HG02588 (cell line): ENCODE results near the gene WDR20.

ENCODE experiments used
- ATAC-seq: cut with Tn5 transposase; IDR thresholded peaks from one replicate; pipeline ENCODE4 v1.9.1; 2021; ENCODE audit warnings: mild to moderate bottlenecking, moderate library complexity; ENCODE audit not compliant: unreplicated experiment

The WDR20 gene

DNA sequence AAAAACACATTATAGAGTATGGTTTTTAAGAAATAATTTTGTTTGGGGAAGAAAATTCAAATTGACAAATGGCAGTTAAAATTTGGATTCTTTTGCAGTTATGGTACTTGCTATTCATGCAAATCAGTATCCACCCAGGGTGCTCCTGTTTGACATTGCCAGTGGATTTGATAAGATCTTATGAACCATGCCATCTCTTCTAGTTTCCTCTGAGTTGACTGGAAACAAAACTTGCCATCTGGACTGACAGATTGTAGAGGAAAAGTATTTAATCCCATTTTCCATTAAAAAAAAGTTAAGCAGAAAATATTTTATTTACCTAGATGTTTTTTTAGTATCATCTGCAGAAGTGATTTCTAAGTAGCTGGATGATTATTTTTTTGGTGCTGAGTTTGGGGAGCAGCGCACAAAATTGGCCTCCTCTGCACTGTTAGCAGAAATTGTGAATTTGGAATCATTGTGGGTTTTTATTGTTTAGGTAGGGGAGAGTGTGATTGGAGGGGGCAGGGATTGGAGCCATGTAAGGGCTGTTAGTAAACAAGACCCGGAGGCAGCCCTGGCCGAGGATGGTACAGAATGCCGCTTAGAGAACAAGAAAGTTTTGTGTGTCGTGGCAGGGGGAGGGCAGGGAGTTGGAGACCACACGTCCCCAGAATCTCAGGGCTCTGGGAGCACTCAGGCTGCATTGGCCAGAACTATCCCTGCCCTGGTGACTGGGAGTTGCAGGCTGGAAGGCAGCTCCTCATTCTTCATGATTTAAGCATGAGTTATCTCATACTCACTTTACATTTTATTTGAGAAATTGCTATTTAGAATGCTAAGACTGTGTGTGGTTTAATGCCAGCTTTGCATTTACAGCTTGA is 56.6 kb downstream of the WDR20 start:
- no peak for ATAC-seq

GRCh38 chr14:102196902-102197230 is 57.2 kb downstream of the WDR20 start:
- no peak for ATAC-seq

DNA sequence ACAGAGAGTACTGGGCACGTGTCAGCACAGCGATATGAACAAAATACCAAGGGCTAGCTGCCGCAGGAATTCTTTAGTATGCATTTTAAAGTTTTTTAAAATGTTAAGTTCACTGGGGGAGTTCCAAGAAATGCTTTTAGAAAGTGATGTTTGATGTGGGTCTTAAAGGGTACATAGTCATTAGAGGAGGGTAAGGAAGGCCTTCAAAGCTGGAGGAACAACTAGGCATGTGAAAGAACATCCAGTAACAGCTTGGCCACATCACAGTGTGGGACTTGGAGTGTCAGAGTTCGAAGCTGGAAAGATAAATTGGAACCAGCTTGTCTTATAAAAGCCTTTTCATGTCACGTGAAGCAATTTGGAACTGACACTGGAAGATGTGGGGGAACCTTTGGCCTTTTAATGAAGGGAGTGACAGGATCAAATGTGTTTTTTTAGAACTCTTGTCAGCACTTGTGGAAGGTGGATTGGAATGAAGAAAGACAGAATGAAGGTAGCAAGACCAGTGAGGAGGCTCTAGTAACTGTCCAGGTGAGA is 57.7 kb downstream of the WDR20 start:
- no peak for ATAC-seq

DNA sequence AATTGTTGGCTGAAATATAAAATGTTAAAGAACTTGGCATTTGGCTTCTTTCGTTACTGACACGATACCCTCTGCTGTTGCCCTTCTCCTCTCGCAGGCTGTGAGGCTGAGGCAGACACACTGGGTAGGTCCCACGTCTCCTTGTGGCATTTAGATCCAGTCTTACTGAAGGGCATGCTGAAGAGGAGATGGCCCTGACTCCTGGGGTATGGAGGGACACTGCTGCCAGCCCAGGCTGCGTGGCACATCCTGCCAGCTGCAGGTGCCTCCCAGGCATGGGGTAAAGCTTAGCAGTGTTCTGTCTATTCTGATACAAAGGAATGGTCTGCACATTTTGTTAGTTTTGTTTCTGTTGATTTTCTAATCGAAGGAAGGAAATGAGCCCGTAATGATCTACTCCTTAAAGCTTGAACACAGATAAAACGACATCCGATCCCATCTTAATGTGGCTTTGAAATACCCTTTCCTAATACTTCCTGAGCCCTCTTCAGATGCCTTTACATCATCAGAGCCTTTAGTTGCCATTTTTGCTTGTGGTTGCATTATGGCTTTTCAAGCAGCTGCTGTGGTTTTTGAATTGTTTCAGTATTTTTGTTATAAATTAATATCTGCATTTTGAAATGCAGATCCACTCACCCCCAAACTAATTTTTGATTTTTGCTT is 61.1 kb downstream of the WDR20 start:
- ATAC-seq = no peak

GRCh38 chr14:102201353-102201738 is 61.6 kb downstream of the WDR20 start:
- ATAC-seq = no peak

DNA sequence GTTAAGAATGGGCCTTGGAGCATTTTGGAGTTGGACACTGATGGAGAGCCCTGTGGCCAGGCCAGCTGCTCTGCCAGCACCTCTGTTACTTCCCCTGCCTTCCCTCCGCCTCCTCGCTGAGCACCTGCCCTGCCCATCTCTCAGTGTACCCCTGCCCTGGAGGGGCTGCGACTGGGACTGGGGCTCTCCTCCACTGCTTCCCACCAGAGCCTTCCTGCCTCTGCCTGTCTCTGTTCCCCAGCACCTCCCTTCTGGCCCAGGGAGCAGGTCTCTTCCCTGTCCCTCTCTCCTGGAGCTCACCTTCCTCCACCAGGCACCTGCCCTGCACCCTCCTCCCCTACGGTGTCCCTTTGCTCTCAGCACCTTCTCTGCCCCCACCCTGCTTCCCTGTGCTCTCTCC is 62.1 kb downstream of the WDR20 start:
- no peak for ATAC-seq

- no peak for ATAC-seq
These were observed 63.2 kb downstream of the WDR20 start for GRCh38 chr14:102202944-102203343.

DNA sequence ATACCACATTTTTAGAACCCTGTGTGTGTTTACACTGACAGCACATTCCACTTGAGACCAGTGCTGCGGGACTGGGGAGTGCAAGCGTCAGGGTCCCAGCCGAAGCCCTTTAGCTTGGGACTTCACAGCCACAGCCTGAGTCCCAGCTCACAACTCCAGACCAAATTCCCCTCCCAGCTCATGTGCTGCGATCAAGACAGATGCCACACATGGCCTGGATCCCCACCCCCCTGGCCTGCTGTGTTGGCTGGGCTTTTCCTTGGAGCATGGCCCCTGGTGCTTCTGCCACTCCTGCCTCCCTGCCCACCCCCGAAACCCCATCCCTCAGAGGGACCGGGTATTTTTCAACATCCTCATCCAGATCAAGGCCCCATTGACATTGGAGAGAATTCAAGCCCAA is 63.7 kb downstream of the WDR20 start:
- ATAC-seq = no peak

GRCh38 chr14:102205560-102205959 is 65.9 kb downstream of the WDR20 start:
- ATAC-seq = no peak

GRCh38 chr14:102206918-102207317 is 67.2 kb downstream of the WDR20 start:
- no peak for ATAC-seq

GRCh38 chr14:102207831-102208365 is 68.2 kb downstream of the WDR20 start:
- no peak for ATAC-seq

GRCh38 chr14:102208741-102209140 is 69.0 kb downstream of the WDR20 start:
- no peak for ATAC-seq

- no peak for ATAC-seq
These were observed 69.7 kb downstream of the WDR20 start for GRCh38 chr14:102209224-102209966.

GRCh38 chr14:102210421-102211042 is 70.8 kb downstream of the WDR20 start:
- ATAC-seq = no peak

DNA sequence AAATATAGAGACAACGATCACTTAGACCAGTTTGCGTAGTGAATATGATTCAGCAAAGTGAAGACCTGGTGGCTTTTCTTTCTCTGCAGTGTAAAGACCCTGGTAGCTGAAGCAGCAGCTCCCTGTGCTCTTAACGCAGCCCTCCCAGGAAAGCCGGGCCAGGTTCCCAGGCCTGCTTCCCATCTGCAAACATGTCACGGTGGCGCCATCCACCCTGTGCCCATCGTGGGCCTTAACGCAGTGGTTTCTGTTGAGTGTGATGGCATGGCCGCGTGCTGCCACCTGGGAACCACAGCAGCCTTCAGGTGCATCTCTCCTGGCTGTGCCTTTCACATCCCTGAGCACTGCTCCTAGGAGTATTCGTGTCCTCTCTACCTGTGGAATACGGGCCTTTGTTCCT is 71.5 kb downstream of the WDR20 start:
- no peak for ATAC-seq

DNA sequence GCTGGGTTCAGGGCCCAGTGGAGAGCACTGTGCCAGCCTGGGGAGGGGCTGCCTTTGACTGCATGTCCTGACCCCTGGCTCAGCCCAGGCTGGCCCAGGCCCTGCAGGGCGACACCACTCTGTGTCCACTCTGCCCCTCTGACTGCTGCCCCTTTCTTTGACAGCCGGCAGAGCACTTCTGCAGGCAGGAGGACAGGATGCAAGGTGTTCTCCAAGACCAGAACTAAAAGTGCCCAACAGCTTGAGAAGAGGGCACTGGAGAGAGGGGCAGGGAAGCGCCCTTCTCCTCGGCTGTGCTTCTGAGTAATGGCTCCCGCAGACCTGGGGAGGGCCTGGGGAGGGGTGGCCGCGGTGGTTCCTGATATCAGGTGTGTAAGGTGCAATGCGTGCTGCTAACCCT is 72.7 kb downstream of the WDR20 start:
- no peak for ATAC-seq

- no peak for ATAC-seq
These were observed 73.1 kb downstream of the WDR20 start for GRCh38 chr14:102212845-102213244.

GRCh38 chr14:102213470-102213869 is 73.8 kb downstream of the WDR20 start:
- no peak for ATAC-seq

DNA sequence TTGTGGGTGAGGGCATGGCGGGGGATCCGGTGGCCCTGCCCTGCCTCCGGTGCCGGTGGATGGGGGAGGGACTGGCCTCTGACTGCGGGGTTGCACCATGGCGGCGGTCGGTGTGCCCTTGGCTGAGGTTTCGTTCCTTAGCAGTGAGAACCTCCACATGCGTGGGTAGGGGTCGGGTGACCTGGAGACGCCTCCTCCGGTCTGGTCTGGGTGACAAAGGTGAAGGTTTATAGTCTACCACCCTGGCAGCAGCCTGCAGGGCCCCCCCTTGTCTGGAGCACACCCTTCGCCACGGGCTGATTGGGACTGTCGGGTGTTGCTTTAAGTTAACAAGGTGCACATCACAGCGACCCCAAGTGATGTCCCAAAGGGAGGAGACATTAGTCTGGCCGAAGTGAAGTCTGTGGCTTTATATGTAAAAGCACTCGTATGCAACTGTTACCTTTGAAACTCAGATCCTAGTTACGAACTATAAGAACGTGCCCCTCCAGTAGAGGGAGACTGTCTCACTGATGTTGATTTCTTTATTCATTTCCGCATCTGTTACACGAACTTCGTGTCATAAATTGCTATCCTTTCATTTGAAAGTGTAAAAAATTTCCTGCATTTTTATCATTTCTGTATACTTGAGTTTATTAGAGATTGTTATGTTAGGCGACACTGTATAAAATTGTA is 74.4 kb downstream of the WDR20 start:
- ATAC-seq = no peak

DNA sequence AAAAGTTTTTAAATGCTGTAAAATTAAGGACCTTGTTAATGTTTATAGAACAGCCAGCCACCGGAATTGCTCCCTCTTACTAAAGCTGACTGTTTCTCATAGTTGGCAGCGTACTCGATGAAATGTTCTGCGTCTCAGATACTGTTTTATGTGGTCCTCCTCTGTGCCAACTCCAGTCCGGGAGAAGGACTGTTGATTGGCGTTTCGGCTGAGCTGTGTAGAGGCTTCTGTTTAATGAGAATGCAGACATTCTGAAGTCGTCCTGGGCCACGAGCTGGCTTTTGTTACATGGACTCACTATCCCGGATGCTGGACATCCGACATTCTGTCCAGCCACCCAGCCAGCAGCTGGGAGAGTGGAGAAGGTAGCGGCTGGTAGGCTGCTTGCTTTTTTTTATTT is 75.4 kb downstream of the WDR20 start:
- ATAC-seq = no peak
